HFF-Myc (cell line): ENCODE data around the gene HELZ.

Source experiments
- DNase-seq: peaks from one replicate; pipeline ENCODE4 v3.0.0-alpha.2; 2011; ENCODE audit warnings: low read depth; ENCODE audit errors: extremely low read depth
- H3K4me3 ChIP-seq: replicated peaks from 2 replicates; pipeline ENCODE4 v1.5.1; 2011; ENCODE audit warnings: low read depth, mild to moderate bottlenecking, control low read depth, low read length
- TF ChIP-seq, protein P1 (sequence below): IDR thresholded peaks from 2 replicates; pipeline ENCODE4 v1.5.1; 2012; ENCODE audit warnings: mild to moderate bottlenecking, low read depth, low read length, control low read depth; ENCODE audit errors: missing control alignments

HELZ gene

DNA sequence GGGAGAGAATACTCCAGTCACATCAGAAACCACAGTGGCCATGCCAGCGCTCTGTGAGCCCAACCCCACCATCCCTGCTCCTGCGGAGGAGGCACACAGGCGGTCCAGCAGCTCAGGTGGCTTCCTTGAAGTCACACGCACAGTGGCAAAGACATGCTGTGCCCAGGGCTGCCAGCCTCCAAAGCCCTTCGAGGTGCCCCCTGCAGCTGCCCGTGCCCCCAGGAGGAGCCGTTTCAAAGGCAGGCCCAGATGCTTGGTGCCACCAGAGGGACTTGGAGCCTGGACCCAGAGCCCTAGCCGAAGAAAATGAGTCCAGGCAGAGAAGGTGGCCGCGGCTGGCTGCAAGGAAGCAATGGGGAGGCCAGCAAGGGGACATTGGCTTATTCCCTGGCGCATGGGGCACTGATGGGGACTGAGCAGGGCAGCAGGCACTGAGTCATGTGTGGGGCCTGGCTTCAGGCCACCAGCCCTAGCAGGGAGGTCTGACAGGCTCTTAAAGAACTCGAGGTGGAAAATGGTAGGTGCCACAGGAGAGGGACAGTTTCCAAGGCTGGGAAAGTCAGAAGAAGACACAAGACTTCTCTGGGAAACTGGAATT, 217.9 kb downstream of the HELZ start:
- TF ChIP-seq, protein P1, sequence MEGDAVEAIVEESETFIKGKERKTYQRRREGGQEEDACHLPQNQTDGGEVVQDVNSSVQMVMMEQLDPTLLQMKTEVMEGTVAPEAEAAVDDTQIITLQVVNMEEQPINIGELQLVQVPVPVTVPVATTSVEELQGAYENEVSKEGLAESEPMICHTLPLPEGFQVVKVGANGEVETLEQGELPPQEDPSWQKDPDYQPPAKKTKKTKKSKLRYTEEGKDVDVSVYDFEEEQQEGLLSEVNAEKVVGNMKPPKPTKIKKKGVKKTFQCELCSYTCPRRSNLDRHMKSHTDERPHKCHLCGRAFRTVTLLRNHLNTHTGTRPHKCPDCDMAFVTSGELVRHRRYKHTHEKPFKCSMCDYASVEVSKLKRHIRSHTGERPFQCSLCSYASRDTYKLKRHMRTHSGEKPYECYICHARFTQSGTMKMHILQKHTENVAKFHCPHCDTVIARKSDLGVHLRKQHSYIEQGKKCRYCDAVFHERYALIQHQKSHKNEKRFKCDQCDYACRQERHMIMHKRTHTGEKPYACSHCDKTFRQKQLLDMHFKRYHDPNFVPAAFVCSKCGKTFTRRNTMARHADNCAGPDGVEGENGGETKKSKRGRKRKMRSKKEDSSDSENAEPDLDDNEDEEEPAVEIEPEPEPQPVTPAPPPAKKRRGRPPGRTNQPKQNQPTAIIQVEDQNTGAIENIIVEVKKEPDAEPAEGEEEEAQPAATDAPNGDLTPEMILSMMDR, result no peak
- no peak for DNase-seq
- no peak overlapping the region for H3K4me3 ChIP-seq

DNA sequence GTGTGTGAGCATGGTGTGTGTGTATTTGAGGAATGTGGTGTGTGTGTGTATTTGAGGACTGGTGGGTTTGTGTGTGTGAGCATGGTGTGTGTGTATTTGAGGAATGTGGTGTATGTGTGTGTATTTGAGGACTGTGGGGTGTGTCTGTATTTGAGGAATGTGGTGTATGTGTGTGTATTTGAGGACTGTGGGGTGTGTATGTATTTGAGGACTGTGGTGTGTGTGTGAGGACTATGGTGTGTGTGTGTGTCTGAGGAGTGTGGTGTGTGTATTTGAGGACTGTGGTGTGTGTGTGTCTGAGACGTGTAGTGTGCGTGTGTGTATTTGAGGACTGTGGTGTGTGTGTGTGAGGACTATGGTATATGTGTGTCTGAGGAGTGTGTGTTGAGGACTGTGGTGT, 218.7 kb downstream of the HELZ start:
- no peak for DNase-seq
- H3K4me3 ChIP-seq, result no peak overlapping the region
- TF ChIP-seq, protein P1, result no peak

DNA sequence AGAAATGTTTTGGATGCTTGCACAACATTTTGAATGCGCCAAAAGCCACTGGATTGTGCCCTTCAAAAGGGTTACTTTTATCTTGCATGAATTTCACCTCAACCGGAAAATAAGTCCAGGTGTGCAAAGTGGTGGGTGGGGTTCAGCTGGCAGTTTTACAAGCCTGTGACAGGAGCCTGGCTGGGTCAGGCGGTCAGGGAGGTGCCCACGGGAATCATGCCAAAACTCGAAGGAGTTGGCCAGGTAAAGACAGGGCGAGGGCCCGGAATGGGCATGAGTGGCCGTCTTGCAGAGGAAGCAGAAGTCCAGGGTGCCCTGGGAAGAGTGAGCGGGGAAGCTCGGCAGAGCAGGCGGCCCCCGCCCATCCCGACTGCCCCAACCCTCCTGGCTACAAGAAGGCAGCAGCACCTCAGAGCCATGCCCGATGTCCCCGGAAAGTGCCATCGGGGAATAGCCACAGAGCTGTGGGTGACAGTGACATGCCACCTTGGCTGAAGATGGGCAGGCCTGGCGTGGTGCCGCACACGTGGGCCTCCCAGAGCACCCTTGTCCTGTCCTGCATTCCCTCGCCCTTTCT, 219.7 kb downstream of the HELZ start:
- H3K4me3 ChIP-seq, result no peak overlapping the region
- TF ChIP-seq, protein P1, result no peak
- DNase-seq, result no peak

DNA sequence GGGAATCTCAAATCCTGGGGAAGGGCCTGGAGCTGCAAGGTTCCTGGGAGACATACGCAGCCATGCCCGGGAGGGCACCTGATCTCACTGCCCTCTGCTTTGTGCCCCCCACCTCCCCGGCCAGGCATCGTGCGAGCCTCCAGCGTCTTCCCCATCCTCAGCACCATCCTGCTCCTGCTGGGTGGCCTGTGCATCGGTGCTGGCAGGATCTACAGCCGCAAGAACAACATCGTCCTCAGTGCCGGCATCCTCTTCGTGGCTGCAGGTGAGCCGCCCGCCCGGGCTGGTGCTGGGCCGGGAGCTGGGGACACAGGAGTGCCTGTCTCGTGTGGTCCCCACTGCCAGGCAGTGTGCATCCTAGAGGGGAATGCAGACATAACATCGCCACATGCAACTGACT, 220.3 kb downstream of the HELZ start:
- TF ChIP-seq, protein P1, result no peak
- no peak for DNase-seq
- H3K4me3 ChIP-seq, result no peak overlapping the region

DNA sequence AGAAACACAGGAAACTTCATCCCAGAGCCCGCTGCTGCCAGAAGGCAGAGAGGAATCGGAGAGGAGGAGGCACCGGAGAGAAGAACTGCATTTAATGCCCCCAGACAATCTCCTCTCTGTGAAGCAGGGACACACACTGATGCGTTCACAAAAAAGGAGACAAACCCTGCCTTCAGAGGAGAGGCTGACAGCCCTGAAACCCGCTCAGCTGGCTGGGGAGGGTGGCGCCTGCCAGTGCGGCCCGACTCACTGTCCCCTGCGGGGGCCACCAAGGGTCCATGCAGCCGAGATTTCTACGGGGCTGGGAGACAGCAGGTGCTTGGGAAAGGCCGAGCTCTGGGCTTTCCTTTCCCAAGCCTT, 222.6 kb downstream of the HELZ start:
- DNase-seq, result no peak
- TF ChIP-seq, protein P1, result no peak
- H3K4me3 ChIP-seq, result no peak overlapping the region

DNA sequence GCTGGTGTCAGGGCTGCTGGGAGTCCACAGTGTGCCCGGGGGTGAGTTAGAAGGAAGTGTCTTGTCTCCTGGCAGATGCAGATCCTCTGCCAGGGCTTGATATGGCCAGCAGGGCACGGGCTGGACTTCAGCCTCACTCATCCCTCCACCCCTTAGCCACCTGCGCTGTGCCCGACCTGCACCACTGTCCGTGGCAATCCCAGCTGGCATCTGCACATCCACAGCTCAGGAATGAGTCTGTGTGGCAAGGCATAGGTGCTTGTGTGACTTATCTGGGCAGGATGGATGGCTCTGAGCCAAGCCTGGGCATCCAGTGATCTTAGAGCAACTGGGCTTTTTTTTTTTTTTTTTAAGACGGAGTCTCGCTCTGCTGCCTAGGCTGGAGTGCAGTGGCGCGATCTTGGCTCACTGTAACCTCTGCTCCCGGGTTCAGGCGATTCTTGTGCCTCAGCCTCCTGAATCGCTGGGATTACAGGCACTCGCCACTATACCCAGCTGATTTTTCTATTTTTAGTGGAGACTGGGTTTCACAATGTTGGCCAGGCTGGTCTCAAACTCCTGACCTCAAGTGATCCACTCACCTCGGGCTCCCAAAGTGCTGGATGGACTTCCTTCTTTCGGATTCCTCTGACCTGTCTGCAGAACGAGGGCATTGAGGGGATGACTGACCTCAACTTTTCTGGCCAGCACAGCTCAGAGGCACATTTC, 223.1 kb downstream of the HELZ start:
- H3K4me3 ChIP-seq, result no peak overlapping the region
- DNase-seq, result no peak
- TF ChIP-seq, protein P1, result no peak
